HG02885 (cell line): Measurements from ENCODE around the gene NATD1.
"Not testable (repeated sequence)": the region's sequence is repeated elsewhere in the genome, so short reads cannot be mapped to it uniquely, and the experiment has no call there.

Experiments
- ATAC-seq: cut with Tn5 transposase; IDR thresholded peaks from one replicate; pipeline ENCODE4 v1.9.1; 2021; ENCODE audit warnings: mild to moderate bottlenecking; ENCODE audit not compliant: unreplicated experiment, poor library complexity

The NATD1 gene

GRCh38 chr17:21199856-21200255 lies 53.4 kb downstream of the NATD1 start:
- no peak for ATAC-seq

DNA sequence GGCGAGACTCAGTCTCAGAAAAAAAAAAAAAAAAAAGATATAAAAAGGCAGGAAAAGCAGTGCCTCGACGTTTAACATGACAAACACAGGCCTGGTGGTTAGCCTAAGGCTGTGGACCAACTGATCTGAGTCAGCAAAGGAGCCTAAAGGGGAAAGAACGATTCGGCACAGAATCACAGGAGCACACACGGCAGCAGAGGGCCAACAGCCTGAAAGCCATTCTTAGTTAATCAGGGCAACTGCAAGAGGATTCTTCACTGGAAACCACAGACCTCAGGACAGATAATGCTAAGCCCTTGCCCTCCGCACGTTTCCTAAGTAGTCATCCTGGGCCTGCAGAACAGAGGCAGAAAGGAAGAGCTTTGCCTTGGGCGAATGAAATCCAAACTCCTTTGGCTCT lies 53.9 kb downstream of the NATD1 start:
- ATAC-seq: no peak

GRCh38 chr17:21198411-21198810 lies 54.8 kb downstream of the NATD1 start:
- ATAC-seq: no peak

GRCh38 chr17:21196126-21196525 lies 57.1 kb downstream of the NATD1 start:
- no peak for ATAC-seq

GRCh38 chr17:21194703-21195102 lies 58.5 kb downstream of the NATD1 start:
- no peak for ATAC-seq

DNA sequence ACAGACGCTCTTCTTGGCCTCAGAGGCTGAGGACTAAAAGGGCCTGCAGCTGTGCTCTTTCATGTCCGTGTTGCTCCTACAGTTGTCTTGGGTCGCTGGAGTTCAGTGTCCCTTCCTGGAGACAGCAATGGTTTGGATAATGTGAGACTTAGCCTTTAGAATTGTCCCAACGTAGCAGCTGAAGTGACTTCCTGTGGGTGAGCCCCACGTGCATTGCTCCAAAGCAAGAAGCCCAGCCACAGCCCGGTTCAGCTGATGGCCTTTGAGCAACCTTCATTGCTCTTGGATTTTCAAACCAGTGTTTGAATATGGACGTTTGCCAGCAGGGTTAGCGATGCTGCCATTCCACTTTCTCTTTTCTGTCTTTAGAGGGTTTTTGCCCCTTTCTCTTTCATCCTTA lies 59.0 kb downstream of the NATD1 start:
- ATAC-seq: no peak

- ATAC-seq: no peak
These were observed 60.2 kb downstream of the NATD1 start for GRCh38 chr17:21193031-21193430.

- ATAC-seq: not testable (repeated sequence)
These were observed 60.8 kb downstream of the NATD1 start for GRCh38 chr17:21192414-21192813.

GRCh38 chr17:21191698-21192097 lies 61.5 kb downstream of the NATD1 start:
- ATAC-seq: no peak

DNA sequence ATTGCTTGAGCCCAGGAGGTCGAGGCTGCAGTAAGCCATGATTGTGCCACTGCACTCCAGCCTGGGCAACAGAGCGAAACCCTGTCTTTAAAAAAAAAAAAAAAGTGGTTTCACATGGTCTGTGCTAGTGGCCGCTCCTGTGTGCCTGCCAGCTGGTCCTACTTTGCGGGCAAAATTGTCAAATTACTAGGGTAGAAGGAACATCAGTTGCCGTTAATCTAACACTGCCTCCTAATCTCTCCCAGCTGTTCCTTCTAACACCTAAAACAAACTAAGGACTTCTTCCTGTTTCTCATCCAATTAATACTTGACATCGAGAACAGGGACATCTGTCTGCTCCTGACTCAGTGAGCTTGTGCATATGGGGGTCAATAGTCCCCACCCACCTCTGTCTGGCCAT lies 63.1 kb downstream of the NATD1 start:
- ATAC-seq: no peak

DNA sequence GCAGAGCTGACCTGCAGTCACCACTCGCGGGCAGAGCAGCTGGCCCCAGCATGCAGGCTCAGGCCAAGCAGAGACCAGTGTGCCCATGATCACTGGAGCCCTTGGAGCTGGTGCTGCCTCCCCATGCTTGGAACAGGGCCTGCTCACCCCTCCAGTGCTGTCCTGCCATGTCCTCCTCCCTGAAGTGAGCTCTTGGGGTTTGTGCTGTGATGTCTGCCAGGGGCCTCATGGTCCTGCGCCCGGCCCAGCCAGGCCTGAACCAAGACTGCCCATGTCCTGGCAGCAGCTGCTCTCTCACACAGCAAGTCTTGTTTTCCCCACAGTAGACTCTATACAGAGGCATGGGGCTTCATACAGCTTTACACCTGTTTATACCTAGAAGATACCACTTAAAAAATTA lies 63.8 kb downstream of the NATD1 start:
- ATAC-seq: no peak
